T-cell (primary cell): Measurements from ENCODE around the gene TNRC6C. TPM values are rescaled to one million over a fixed set of nuclear protein-coding genes. Genes with fewer than 3 reads are reported as not detected.

Experiments used
- ATAC-seq, 4 experiments: fragments of 200-7000 bp in 3 of 4; fragments of 150-1000 bp in 1 of 4; cut with Tn5 transposase; replicated peaks in 1 of 4; 1 replicate in 3 of 4; 2 replicates in 1 of 4; pipeline ENCODE4 v1.10.0; 2021; ENCODE audit warnings: moderate library complexity in 3 of 4, mild to moderate bottlenecking in 2 of 4, moderate number of reproducible peaks in 1 of 4
- CTCF ChIA-PET, 2 donors: fragments of 300-600 bp; sonication (Branson Sonifier 250); formaldehyde crosslinking; loops; one replicate each; lab custom pipeline; 2022; ENCODE audit warnings: antibody characterized with exemption in 2 of 2; lab: Charles Lee
- POLR2A ChIA-PET, 2 donors: fragments of 300-600 bp; sonication (Branson Sonifier 250); formaldehyde crosslinking; loops; one replicate each; lab custom pipeline; 2022; ENCODE audit warnings: antibody characterized with exemption in 2 of 2; lab: Charles Lee
- DNase-seq, 35 experiments: peaks; one replicate each; pipeline versions ENCODE4 v3.0.0 to v3.0.0-alpha.2; 2013 to 2023
- H3K27ac ChIP-seq: one replicate; pipeline ENCODE4 v1.5.1; 2013; ENCODE audit warnings: low read length
- H3K27me3 ChIP-seq, 2 experiments: replicated peaks in 1 of 2; 1 replicate in 1 of 2; 2 replicates in 1 of 2; pipeline versions ENCODE4 v1.6.1 to v1.7.0; 2013; ENCODE audit warnings: low read length in 1 of 2, mixed read lengths in 1 of 2; ENCODE audit not compliant: control insufficient read depth in 2 of 2, insufficient read depth in 2 of 2; ENCODE audit errors: extremely low read depth in 1 of 2
- H3K36me3 ChIP-seq, 2 donors: 1 replicate in 1 of 2; 2 replicates in 1 of 2; pipeline versions ENCODE4 v1.6.1 to v1.7.0; 2013; ENCODE audit warnings: low read length in 1 of 2; ENCODE audit not compliant: control insufficient read depth in 2 of 2, insufficient read depth in 1 of 2; ENCODE audit errors: extremely low read depth in 1 of 2
- H3K4me1 ChIP-seq, 2 experiments: 1 replicate in 1 of 2; 2 replicates in 1 of 2; pipeline versions ENCODE4 v1.6.1 to v1.7.0; 2013; ENCODE audit warnings: low read length in 2 of 2, mixed read lengths in 1 of 2; ENCODE audit not compliant: insufficient read depth in 2 of 2, control insufficient read depth in 1 of 2; ENCODE audit errors: extremely low read depth in 1 of 2
- H3K4me3 ChIP-seq, 2 donors: 1 replicate in 1 of 2; 2 replicates in 1 of 2; pipeline versions ENCODE4 v1.5.1 to v1.7.0; 2013; ENCODE audit warnings: mild to moderate bottlenecking in 2 of 2, low read length in 1 of 2, moderate library complexity in 1 of 2; ENCODE audit not compliant: control insufficient read depth in 1 of 2; ENCODE audit errors: extremely low read depth in 1 of 2
- H3K9me3 ChIP-seq: 2 replicates; pipeline ENCODE4 v1.7.0; 2013
- H3K27ac Mint-ChIP-seq, 2 donors: one replicate each; pipeline ENCODE4 v1.8.0; 2020 to 2021; ENCODE audit warnings: mild to moderate bottlenecking in 2 of 2, mixed read lengths in 2 of 2
- H3K27me3 Mint-ChIP-seq, 2 donors: one replicate each; pipeline ENCODE4 v1.8.0; 2021 to 2022; ENCODE audit warnings: mixed read lengths in 2 of 2
- H3K36me3 Mint-ChIP-seq: one replicate; pipeline ENCODE4 v1.8.0; 2021; ENCODE audit warnings: mixed read lengths
- H3K4me1 Mint-ChIP-seq, 3 donors: one replicate each; pipeline ENCODE4 v1.8.0; 2020 to 2022; ENCODE audit warnings: mixed read lengths in 3 of 3, mild to moderate bottlenecking in 1 of 3
- H3K4me3 Mint-ChIP-seq, 3 donors: one replicate each; pipeline ENCODE4 v1.8.0; 2020 to 2022; ENCODE audit warnings: mild to moderate bottlenecking in 3 of 3, mixed read lengths in 3 of 3, moderate library complexity in 3 of 3
- H3K9me3 Mint-ChIP-seq, 3 donors: one replicate each; pipeline ENCODE4 v1.8.0; 2020 to 2022; ENCODE audit warnings: mixed read lengths in 3 of 3
- WGBS: methylation state at CpG from one replicate; pipeline ENCODE4 v1.1.5; 2013; ENCODE audit warnings: missing lambda C conversion rate; ENCODE audit not compliant: insufficient coverage; 5-methylcytosine and 5-hydroxymethylcytosine counted together
- total RNA-seq, 35 experiments: library from RNA in 6 of 35; stranded (reverse) in 6 of 35; fragments of 120-200 nt in 1 of 35; gene quantifications; one replicate each; pipeline versions ENCODE4 v1.2.1 to v1.2.4 and lab custom pipeline; 2013 to 2026

TNRC6C gene
- total RNA-seq, 5 donors from 2014 or later (not counting 1 experiment from before 2014, with no cell fraction given), result 87.1 to 116 (median 94.3) TPM

DNA sequence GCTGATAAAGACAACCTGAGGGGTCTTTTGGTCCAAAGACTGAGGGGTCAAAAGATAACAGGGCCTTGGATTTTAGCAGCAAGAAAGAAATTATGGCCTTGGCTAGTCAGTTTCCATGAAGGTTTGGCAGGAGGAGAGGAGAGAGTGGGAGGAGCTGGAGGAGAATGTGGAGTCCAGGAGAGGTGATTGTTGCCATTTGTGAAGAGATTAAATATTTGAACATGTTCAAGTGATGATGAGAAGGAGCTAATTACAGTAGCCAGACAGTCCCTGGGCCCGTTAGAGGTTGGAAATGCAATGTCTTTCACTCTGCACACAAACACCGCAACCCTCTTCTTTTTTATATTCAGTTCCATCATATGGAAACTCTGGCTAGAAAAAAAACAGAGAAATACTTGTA is 68.6 kb downstream of the TNRC6C start:
- DNase-seq (no peak), ATAC-seq (no peak)
- Histone ChIP-seq H3K9me3 (no peaks in the 10 kb centered on the region), H3K27me3 (no peaks in the 10 kb centered on the region), H3K27ac (no peak overlapping the region), H3K36me3 (peaks cover 2 to 42% of the 10 kb centered on the region in 2 donors), H3K4me3 (no peak overlapping the region), H3K4me1 (peaks cover 0 to 6% of the 10 kb centered on the region in 2 experiments)
- H3K4me3 Mint-ChIP-seq, result no peak overlapping the region
- H3K4me1 Mint-ChIP-seq, result peaks cover 25 to 41% (median 30%) of the 10 kb centered on the region in 3 donors
- peak overlapping the region; percentile 17 to 66 for H3K27ac Mint-ChIP-seq
- ChIA-PET CTCF (no interaction called here), POLR2A (interaction anchor here in 1 of 2 donors (0.6 kb wide), 1 partner anchor 172 kb away, joined by 10 read pairs; no protein-coding TSS in a partner anchor)
- H3K27me3 Mint-ChIP-seq, result no peaks in the 10 kb centered on the region
- WGBS, result no CpG with 5 or more reads among the region's 2 CpGs
- peaks cover 37% of the 10 kb centered on the region for H3K36me3 Mint-ChIP-seq
- H3K9me3 Mint-ChIP-seq, result no peaks in the 10 kb centered on the region

DNA sequence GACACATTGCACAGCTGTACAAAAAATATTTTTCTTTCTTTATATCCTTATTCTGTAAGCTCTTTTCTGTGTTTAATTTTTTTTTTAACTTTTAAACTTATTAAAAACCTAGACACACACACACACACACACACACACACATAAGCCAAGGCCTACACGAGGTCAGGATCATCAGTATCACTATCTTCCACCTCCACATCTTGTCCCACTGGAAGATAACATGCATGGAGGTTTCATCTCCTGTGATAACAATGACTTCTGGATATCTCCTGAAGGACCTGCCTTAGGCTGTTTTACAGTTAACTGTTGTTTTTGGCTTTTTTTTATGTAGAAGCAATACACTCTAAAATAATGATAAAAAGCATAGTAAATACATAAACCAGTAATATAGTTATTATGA is 71.2 kb downstream of the TNRC6C start:
- Histone ChIP-seq H3K27ac (no peak overlapping the region), H3K27me3 (no peaks in the 10 kb centered on the region), H3K9me3 (no peaks in the 10 kb centered on the region), H3K4me3 (no peak overlapping the region), H3K36me3 (peaks cover 0 to 42% of the 10 kb centered on the region in 2 donors), H3K4me1 (peaks cover 0 to 6% of the 10 kb centered on the region in 2 experiments)
- POLR2A ChIA-PET, result interaction anchor here in 1 of 2 donors (0.6 kb wide), 1 partner anchor 55 kb away, joined by 5 read pairs; no protein-coding TSS in a partner anchor
- DNase-seq, result no peak
- peaks cover 25 to 40% (median 30%) of the 10 kb centered on the region in 3 donors for H3K4me1 Mint-ChIP-seq
- no peaks in the 10 kb centered on the region for H3K9me3 Mint-ChIP-seq
- CTCF ChIA-PET, result interaction anchor here (0.6 to 2.4 kb wide), 6 partner anchors 11 to 139 kb away, joined by 3 to 10 read pairs (median 4); no protein-coding TSS in a partner anchor
- peaks cover 47% of the 10 kb centered on the region for H3K36me3 Mint-ChIP-seq
- H3K27me3 Mint-ChIP-seq, result no peaks in the 10 kb centered on the region
- no peak overlapping the region for H3K4me3 Mint-ChIP-seq
- WGBS, result no CpG with 5 or more reads among the region's 1 CpG
- no peak for ATAC-seq
- H3K27ac Mint-ChIP-seq, result no peak overlapping the region

DNA sequence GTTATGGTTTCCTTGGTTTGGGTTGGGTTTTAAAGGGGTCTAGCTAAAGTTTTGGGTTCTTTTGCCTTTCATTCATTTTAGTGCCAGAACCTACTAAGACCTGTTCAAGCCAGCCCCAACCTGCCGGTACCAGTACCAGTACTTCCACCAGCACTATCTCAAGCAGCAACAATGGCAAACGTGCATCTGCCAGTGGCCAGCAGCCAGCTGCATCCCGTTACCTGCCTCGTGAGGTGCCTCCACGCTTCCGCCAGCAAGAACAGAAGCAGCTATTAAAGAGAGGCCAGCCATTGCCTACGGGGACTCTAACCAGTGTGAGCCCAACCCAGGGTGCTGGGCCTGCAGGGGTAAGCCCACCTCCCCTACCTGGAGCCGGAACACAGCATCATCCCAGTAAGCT is 72.9 kb downstream of the TNRC6C start:
- no peaks in the 10 kb centered on the region for H3K9me3 Mint-ChIP-seq
- no peak overlapping the region for H3K4me3 Mint-ChIP-seq
- H3K4me1 Mint-ChIP-seq, result peaks cover 21 to 27% (median 26%) of the 10 kb centered on the region in 3 donors
- H3K27ac Mint-ChIP-seq, result peak overlapping the region in 1 of 2 donors; percentile 15
- CTCF ChIA-PET, result no interaction called here
- no peaks in the 10 kb centered on the region for H3K27me3 Mint-ChIP-seq
- ATAC-seq, result no peak
- H3K27ac ChIP-seq, result no peak overlapping the region
- H3K36me3 Mint-ChIP-seq, result peaks cover 50% of the 10 kb centered on the region
- H3K27me3 ChIP-seq, result no peaks in the 10 kb centered on the region
- H3K4me3 ChIP-seq, result no peak overlapping the region
- WGBS, result 96% methylated on average over 7 of the region's 8 CpGs
- no peaks in the 10 kb centered on the region for H3K9me3 ChIP-seq
- no peak for DNase-seq
- POLR2A ChIA-PET, result interaction anchor here in 1 of 2 donors (0.6 kb wide), 1 partner anchor 24 kb away, joined by 4 read pairs; no protein-coding TSS in a partner anchor
- H3K4me1 ChIP-seq, result peaks cover 0 to 6% of the 10 kb centered on the region in 2 experiments
- peaks cover 6 to 51% of the 10 kb centered on the region in 2 donors for H3K36me3 ChIP-seq

DNA sequence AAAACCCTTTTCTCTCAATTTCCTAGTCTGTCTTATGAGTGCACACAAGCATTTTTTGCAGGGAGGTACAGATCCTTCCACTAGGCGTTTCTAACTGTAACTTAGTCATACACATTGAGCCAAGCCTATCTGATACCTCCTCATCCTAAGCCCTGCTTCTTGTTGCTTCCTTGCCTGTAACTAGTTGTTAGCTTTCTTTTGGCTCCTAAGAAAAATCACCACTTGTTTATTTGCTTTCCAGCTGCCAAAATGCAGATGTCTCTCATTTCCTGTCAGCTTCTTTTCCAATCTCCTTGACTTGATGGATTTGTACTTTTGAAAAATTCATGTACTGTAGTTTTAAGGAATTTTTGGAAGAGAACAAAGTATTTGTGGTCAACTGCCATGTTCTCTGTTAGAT is 73.7 kb downstream of the TNRC6C start:
- ChIA-PET CTCF (interaction anchor here in 1 of 2 donors (0.9 kb wide), 1 partner anchor 14 kb away, joined by 3 read pairs; no protein-coding TSS in a partner anchor), POLR2A (interaction anchor here (0.6 kb wide), 2 partner anchors 25 to 946 kb away, joined by 3 to 4 read pairs; no protein-coding TSS in a partner anchor)
- H3K4me3 ChIP-seq, result no peak overlapping the region
- no peak for ATAC-seq
- peaks cover 6 to 54% of the 10 kb centered on the region in 2 donors for H3K36me3 ChIP-seq
- H3K27me3 ChIP-seq, result no peaks in the 10 kb centered on the region
- H3K4me3 Mint-ChIP-seq, result no peak overlapping the region
- no peaks in the 10 kb centered on the region for H3K9me3 ChIP-seq
- peaks cover 45% of the 10 kb centered on the region for H3K36me3 Mint-ChIP-seq
- peaks cover 0 to 6% of the 10 kb centered on the region in 2 experiments for H3K4me1 ChIP-seq
- H3K27ac ChIP-seq, result no peak overlapping the region
- H3K9me3 Mint-ChIP-seq, result no peaks in the 10 kb centered on the region
- H3K27me3 Mint-ChIP-seq, result no peaks in the 10 kb centered on the region
- H3K4me1 Mint-ChIP-seq, result peaks cover 14 to 20% (median 20%) of the 10 kb centered on the region in 3 donors
- peak overlapping the region in 1 of 2 donors; percentile 44 for H3K27ac Mint-ChIP-seq
- 88% methylated on average over 1 of the region's 1 CpG for WGBS
- no peak for DNase-seq

DNA sequence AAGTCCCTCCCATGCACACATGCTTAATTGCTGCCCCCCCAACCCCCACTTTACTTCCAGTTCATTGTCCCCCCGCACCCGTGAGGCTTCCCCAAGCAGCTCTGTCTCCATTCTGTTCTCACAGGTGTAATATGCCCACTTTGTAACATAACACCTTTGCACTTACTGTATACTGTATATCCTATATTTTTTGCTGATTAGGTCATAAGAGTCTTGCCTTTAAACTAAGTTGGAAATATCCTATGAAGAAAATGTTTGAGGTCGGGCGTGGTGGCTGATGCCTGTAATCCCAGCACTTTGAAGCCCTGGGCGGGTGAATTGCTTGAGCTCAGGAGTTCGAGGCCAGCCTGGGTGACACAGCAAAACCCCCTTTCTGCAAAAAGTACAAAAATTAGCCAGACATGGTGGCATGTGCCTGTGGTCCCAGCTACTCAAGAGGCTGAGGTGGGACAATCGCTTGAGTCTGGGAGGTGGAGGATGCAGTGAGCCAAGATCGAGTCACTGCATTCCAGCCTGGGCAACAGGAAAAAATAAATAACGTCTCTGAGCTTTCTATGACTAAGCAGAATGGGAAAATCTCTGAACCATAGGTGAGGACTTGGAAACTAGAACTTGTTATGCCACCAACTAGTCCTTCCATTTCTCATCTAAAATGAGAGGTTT is 76.1 kb downstream of the TNRC6C start:
- ChIA-PET CTCF (interaction anchor here (0.6 to 1.6 kb wide), 3 partner anchors 9 to 431 kb away, joined by 3 to 5 read pairs (median 4); no protein-coding TSS in a partner anchor), POLR2A (interaction anchor here in 1 of 2 donors (0.9 kb wide), 1 partner anchor 13 kb away, joined by 4 read pairs; no protein-coding TSS in a partner anchor)
- H3K36me3 ChIP-seq, result peaks cover 9 to 66% of the 10 kb centered on the region in 2 donors
- no peak overlapping the region for H3K4me3 ChIP-seq
- Mint-ChIP-seq H3K4me1 (peaks cover 10 to 19% (median 12%) of the 10 kb centered on the region in 3 donors), H3K27ac (peak overlapping the region in 1 of 2 donors; percentile 23), H3K36me3 (peaks cover 51% of the 10 kb centered on the region), H3K9me3 (no peaks in the 10 kb centered on the region), H3K4me3 (no peak overlapping the region), H3K27me3 (no peaks in the 10 kb centered on the region)
- no peak for ATAC-seq
- H3K27me3 ChIP-seq, result no peaks in the 10 kb centered on the region
- no peak for DNase-seq
- no peak overlapping the region for H3K27ac ChIP-seq
- WGBS, result 97% methylated on average over 4 of the region's 9 CpGs
- no peaks in the 10 kb centered on the region for H3K4me1 ChIP-seq
- H3K9me3 ChIP-seq, result no peaks in the 10 kb centered on the region

DNA sequence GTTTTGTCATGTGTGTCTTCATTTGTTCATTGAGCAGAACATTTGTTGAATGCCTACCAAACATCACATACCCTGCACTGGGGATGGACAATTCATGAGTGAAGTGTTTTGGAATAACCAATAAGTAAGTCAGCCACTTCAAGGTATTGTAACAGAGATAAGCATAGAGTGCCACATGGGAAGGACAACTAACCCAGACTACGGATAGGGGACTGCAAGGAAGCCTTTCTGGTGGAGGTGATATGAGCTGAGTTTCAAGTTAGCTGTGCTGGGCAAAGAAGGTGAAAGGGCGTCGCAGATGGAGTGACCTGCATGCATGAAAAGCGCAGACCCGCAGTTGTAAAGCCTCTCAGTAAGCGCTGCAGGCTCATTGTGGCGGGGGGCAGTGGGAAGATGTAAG is 78.8 kb downstream of the TNRC6C start:
- peaks cover 0 to 4% of the 10 kb centered on the region in 2 experiments for H3K4me1 ChIP-seq
- POLR2A ChIA-PET, result interaction anchor here in 1 of 2 donors (1.2 kb wide), 1 partner anchor 12 kb away, joined by 5 read pairs; no protein-coding TSS in a partner anchor
- no peak overlapping the region for H3K4me3 Mint-ChIP-seq
- H3K36me3 Mint-ChIP-seq, result peaks cover 45% of the 10 kb centered on the region
- H3K36me3 ChIP-seq, result peaks cover 9 to 46% of the 10 kb centered on the region in 2 donors
- H3K9me3 Mint-ChIP-seq, result no peaks in the 10 kb centered on the region
- peaks cover 30 to 39% (median 30%) of the 10 kb centered on the region in 3 donors for H3K4me1 Mint-ChIP-seq
- DNase-seq (no peak), ATAC-seq (no peak)
- no peaks in the 10 kb centered on the region for H3K27me3 ChIP-seq
- no peaks in the 10 kb centered on the region for H3K27me3 Mint-ChIP-seq
- 100% methylated on average over 3 of the region's 7 CpGs for WGBS
- no peak overlapping the region for H3K4me3 ChIP-seq
- CTCF ChIA-PET, result interaction anchor here in 1 of 2 donors (0.7 kb wide), 1 partner anchor 177 kb away, joined by 3 read pairs; the partner anchor contains the start of gene BIRC5
- H3K27ac ChIP-seq, result no peak overlapping the region
- H3K9me3 ChIP-seq, result no peaks in the 10 kb centered on the region
- H3K27ac Mint-ChIP-seq, result no peak overlapping the region
